HG03045 (cell line): ENCODE measurements around the gene RGS5.

Experiments
- ATAC-seq: cut with Tn5 transposase; IDR thresholded peaks from one replicate; pipeline ENCODE4 v1.9.1; 2021; ENCODE audit warnings: mild to moderate bottlenecking, moderate library complexity; ENCODE audit not compliant: unreplicated experiment

The RGS5 gene

GRCh38 chr1:163186862-163187261 is 15.9 kb downstream of the RGS5 start:
- no peak for ATAC-seq

- no peak for ATAC-seq
These were observed 20.3 kb downstream of the RGS5 start for GRCh38 chr1:163182330-163182949.

DNA sequence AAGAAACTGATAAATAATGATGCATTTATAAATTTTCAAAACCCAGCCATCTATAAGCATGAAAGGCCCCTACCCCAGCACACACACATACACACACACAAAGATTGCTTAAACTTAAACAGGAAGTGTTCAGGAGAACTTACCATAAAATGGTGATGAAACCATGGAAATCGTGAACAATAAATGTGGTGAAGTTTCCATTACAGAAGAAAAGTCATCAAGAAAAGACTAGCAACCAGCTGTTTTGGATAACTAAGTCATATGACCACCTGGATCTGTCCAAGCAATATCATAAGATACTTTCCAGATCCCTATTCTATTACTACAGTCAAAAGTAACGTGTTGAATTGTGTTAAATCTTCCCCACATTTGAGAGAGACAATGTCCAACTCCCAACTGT is 24.1 kb downstream of the RGS5 start:
- ATAC-seq, result no peak

DNA sequence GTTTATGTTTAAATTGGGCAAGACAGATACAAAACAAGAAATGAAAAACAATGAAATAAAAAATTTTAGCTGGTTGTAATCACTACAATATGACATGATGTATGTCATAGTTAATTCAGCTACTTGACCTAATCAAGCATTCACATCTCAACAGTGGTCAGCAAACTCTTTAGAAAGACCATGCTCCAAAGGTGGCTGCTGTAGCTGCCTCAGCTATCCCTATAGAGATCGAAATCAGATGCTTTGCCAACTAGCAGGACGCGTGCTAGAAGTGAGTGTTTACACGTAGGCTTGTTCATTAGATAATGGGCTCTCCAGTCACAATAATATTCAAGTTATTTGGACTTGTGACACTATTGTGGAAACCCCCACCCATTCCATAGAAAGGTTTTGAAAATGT is 25.9 kb downstream of the RGS5 start:
- ATAC-seq, result no peak

DNA sequence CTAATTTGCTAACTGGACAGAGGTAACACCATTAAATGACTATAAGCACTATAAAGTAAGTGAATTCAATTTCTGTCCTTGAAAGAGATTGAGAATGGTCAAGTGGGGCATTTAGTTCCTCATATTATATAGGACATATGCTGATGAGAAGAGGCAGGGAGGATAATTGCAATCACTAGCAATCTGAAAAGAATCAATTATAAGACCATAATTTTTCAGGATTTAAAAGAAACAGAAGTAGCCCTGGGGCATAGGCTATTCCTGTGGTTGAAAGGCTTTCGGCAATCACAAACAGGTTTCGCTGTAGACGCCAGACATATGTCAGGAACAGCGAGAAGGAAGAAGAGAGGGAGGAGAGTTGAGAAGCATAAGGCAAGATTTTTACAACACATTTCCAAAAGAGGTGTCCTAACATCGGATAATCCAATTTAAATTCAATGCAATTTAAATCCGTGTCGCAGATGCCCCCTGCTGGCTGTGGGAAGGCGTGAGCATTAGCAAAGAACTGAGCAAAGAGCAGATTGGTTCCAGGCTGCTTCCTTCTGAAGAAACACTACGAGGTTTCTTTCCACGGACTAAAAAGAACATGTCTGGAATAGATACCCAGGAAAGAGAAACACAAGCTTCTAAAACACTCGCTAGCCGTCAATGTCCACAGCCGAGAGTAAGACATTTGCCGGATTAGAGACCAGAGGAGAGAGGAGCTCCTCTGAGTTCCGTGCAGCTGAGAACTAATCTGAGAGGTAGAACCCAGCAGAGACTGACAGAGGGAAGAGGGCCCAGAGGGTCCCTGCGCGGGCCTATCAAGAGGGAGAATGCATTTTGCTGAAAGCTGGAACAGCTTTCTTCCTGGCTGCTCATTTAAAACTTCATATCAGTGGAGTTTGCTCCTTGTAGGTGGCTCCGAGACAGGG is 27.9 kb downstream of the RGS5 start:
- ATAC-seq, result no peak

GRCh38 chr1:163173121-163173520 is 29.6 kb downstream of the RGS5 start:
- no peak for ATAC-seq

DNA sequence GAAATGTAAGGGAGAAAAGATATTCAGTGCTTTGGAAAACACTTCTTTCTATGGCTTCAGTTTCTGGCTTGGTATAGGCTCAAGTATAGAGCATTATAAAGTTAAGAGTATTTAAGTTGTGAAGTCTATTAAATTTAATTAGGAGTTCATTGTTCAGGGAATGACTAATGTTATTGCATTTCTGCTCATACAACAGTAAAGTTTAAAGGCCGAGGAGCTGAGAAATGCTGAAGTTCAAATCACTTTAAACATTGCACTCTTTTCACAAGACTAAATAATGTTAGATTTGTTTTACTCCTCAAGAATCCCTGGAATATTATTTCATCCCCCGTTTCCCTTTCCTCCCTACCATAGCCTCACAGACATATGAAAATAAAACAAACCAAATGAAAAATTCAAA is 30.1 kb downstream of the RGS5 start:
- ATAC-seq, result no peak

GRCh38 chr1:163171826-163172225 is 30.9 kb downstream of the RGS5 start:
- no peak for ATAC-seq

DNA sequence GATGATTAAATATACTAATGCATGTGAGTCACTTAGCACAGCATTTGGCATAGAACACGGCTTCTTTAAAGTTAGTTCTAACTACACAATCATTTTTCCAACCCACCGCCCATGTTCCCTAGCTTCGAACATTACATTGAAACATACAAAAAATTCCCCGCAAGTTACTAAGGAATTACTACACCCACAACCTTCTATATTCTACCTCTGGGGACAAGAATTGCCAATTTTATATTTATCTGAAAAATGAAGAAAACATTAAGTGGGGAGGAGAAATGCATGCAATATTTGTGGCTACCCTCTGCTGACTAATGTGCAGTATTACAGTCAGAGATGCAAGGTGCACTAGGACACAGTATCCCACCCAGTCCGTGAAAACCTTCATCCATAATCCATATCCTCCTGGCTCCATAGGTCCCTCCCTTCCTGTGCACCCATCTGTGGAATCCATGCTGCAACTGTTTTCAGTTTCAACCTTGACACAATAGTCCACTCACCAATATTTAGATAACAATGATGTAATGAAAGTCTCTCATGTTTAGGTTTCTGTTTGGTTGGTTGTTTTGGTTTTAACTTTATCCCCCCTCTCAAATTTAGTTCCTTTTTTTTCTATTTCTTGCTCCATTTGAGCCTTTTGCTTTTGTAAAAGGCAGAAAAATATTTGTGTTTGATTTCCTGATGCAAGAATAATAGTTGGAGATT is 31.6 kb downstream of the RGS5 start:
- no peak for ATAC-seq

DNA sequence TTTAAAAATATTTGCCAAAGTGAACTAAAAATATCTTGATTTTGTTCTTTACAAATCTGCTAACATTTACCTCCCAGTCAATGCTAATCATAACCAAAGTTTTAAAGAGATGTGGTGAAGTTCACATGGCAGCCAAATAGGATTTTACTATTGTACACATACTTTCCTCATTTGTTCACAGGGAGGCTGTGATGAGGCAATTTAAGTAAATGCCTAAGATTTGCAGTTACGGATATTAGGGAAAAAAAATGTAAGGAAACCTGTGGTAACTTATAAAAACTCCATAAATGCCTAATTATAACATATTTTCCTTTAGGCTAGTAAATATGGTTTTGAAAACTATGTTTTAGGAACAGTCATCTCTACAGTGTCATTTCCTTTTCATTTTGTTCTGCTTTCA is 32.4 kb downstream of the RGS5 start:
- ATAC-seq, result no peak

GRCh38 chr1:163169553-163169952 is 33.2 kb downstream of the RGS5 start:
- ATAC-seq, result no peak

DNA sequence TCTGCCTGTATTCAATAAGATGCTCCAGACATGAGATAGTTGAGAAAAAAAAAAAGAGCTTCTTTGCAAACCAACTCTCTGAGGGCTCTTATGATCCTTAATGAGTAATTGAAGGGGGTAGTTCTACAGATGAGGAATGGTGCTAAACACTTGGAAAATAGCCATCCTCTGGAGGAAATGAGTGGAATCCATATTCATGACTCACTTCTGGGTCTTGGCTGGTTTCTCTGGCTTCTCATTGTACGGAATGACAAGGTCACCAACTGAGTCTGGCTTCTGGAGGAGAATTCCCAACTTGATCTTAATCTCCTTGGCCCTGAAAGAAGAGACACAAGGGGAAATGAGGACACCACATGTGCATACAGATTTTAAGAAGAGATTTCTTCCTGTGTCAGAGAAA is 34.7 kb downstream of the RGS5 start:
- no peak for ATAC-seq

- ATAC-seq, result no peak
These were observed 35.7 kb downstream of the RGS5 start for GRCh38 chr1:163166886-163167555.

DNA sequence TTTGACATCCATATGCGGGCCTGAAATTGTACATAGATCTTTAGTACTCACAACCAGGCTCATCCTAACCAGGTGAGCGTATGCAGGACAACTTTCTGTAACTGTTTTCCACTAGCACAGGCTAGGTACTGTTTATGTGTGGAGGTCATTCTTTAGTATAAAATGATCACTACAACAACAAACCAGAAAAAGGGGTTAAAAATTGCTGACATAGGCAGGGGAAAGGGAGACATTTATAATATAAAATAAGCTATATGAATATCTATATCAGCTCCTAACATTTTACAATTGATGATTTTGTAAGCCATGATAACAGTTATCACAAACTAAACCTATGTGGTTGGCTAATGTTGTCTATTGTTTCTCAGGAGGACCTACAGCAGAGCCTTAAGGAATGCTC is 37.6 kb downstream of the RGS5 start:
- no peak for ATAC-seq

DNA sequence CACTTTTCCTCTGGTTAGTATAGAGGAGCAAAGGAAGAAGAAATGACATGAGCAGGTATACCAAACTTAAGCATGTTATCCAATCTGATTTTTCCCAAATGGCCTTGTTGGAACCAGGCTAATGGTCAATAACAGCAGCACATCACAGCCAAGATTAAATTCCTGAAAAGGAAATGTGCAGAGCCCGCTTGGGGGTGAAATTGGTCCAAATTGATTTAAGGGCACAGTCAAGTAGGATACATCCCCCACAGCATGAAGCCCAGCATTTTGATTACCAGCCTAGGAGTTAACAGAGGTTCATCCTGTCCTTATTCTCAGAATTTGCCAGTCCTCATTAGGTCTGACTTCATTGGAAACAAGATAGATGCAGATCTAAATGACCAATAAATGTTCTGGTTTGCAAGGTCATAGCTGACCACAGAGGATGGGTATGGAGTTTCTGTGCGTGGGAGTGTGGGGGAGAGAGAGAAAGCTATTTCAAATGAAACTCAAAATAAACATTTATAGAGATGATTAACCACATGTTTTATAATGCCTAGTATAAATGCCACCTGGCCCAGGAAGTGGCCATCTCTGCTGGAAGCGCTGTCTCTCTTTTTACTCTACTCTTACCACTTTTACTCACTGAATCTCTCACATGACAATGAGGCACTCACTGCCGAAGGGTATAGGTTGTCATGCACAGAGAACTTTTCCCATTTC is 38.7 kb downstream of the RGS5 start:
- ATAC-seq, result no peak

DNA sequence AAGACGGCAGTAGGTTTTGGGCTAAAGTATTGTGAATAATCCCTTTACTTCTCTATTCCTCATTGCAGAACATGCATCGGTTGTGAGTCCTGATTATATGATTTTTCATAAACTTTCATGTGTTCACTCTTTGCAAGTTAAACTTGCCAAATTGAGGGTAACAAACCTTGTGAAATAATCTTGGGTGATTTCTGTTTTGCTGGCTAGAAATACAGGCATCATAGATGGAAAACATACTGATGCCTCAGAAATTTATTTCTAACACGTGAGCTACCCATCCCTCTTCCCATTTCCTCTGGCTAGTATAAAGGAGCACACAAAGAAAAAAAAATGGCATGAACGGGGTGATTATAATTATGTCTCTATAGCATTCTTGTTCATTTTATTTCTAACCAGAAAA is 39.6 kb downstream of the RGS5 start:
- ATAC-seq, result no peak

DNA sequence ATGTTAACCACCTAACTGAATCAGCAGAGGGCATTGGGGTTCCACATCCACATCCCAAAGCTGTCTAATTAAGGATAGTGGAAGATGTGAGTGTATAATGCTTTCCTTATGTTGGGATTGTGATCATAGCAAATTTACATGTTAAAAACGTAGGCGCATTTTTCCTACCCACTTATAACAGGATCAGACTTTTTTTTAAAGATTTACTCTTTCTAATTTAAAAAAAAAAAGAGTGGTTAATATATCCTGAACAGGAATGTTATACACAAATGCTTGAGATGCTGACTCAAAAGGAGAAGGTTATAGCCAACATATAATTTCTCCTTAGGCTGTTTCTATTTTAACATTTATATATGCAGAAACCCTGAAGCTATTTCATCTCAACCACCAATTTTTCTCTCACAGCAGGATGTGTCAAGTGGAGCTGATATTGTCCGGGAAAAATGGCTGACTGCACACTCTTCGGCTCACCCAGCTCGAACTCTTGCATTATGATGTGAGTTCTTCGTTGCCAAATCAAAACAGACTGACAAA is 40.3 kb downstream of the RGS5 start:
- ATAC-seq, result no peak

- no peak for ATAC-seq
These were observed 40.9 kb downstream of the RGS5 start for GRCh38 chr1:163161841-163162240.

DNA sequence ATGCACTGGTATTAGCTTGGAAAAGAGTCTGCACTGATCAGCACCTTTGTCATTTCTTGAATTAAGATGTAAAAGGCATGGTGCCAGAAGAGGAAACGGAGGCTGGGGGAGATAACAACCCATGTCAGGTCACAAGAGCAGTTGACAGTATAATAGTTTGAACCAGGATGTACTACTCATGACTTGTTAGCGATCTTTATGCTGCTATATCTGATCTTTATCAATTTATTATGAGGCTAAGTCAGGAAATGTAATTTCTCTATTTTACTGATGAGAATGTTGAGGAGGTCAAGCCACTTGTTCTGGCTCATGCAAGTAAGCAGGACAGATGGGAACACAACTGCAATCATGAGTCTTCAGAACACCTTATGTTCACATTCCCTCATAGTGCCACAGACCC is 41.4 kb downstream of the RGS5 start:
- no peak for ATAC-seq

DNA sequence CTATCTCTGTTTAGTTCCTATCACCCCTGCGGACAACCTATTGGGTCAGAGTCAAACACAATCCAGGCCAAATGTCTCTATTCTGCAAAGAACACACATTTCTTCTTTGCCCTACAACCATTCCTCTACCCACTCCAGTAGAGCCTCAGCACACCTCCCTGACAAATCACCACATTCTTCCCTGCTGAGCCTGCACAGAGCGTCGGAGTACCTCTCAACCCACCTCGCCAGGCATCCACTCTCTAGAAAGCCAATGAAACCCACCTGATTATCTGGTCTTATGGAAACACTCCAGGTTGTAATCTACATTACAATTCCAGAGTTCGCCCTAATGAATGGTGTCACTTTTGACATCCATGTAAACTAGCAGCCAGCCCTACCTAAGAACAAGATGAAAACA is 47.1 kb downstream of the RGS5 start:
- ATAC-seq, result no peak
